Muscle of back (tissue), 10 donors: ENCODE measurements around the gene ACAP2. TPM values are rescaled to one million over a fixed set of nuclear protein-coding genes. Genes with fewer than 3 reads are reported as not detected.

Experiments
- polyA plus RNA-seq, 10 donors: library from polyadenylated mRNA; unstranded; fragments of 120-200 nt; gene quantifications; one replicate each; pipeline ENCODE4 v1.2.1, GENCODE V29; 2013; ENCODE audit not compliant: insufficient read length in 10 of 10

ACAP2 gene
- polyA plus RNA-seq, 10 donors: 15.9 to 32.6 (median 22.6) TPM

Other genes with a start within 250 kb of the ACAP2 start
- 10 to 100 TPM; 17.8 to 32.2 (median 22.8) TPM for gene XXYLT1, start 171.9 kb downstream of the ACAP2 start, polyA plus RNA-seq
- 10 to 100 TPM; 30.3 to 48.3 (median 41.6) TPM for gene PPP1R2, start 100.3 kb upstream of the ACAP2 start, polyA plus RNA-seq
- gene APOD, start 140.9 kb upstream of the ACAP2 start, polyA plus RNA-seq: 10 to 100 TPM; 31.9 to 49.2 (median 36.3) TPM